NCI-H748 (cell line): ENCODE data around the gene PTPMT1.
"Not testable (repeated sequence)": the region's sequence is repeated elsewhere in the genome, so short reads cannot be mapped to it uniquely, and the experiment has no call there.

ENCODE experiments used
- DNase-seq: peaks from one replicate; lab custom pipeline; 2025; ENCODE audit not compliant: unreplicated experiment; lab: John Stamatoyannopoulos, UW

The PTPMT1 gene

GRCh38 chr11:47546274-47546673 is 19.1 kb upstream of the PTPMT1 start:
- DNase-seq = not testable (repeated sequence)

GRCh38 chr11:47550288-47551047 is 14.9 kb upstream of the PTPMT1 start:
- no peak for DNase-seq

GRCh38 chr11:47551086-47551485 is 14.3 kb upstream of the PTPMT1 start:
- DNase-seq = no peak

GRCh38 chr11:47552056-47552565 is 13.3 kb upstream of the PTPMT1 start:
- peak; percentile 46 for DNase-seq

GRCh38 chr11:47552566-47553405 is 12.6 kb upstream of the PTPMT1 start, which contains the start of gene CELF1:
TSS of gene CELF1 (minus strand) at chr11:47553132. CDS start at chr11:47499523, 53,609 bp downstream.
- DNase-seq = peak; percentile 94

GRCh38 chr11:47553406-47553743 is 12.0 kb upstream of the PTPMT1 start:
- no peak for DNase-seq

GRCh38 chr11:47557004-47557403 is 8.4 kb upstream of the PTPMT1 start:
- not testable (repeated sequence) for DNase-seq

- DNase-seq = no peak
Measured at GRCh38 chr11:47558695-47559094, 6.7 kb upstream of the PTPMT1 start.

GRCh38 chr11:47560426-47560825 is 5.0 kb upstream of the PTPMT1 start:
- no peak for DNase-seq

- DNase-seq = not testable (repeated sequence)
Measured at GRCh38 chr11:47562393-47562792, 3.0 kb upstream of the PTPMT1 start.

- DNase-seq = not testable (repeated sequence)
Measured at GRCh38 chr11:47564366-47564765, 1.0 kb upstream of the PTPMT1 start.

GRCh38 chr11:47564933-47565339 is 463 bp upstream of the PTPMT1 start:
- DNase-seq = peak; percentile 32

GRCh38 chr11:47566149-47566698 is 825 bp downstream of the PTPMT1 start:
- DNase-seq = peak; percentile 31

GRCh38 chr11:47569646-47570045 is 4.2 kb downstream of the PTPMT1 start:
- no peak for DNase-seq

- no peak for DNase-seq
Measured at GRCh38 chr11:47570651-47571356, 5.4 kb downstream of the PTPMT1 start.

- no peak for DNase-seq
Measured at GRCh38 chr11:47571357-47571729, 5.9 kb downstream of the PTPMT1 start.

GRCh38 chr11:47571895-47572294 is 6.5 kb downstream of the PTPMT1 start:
- no peak for DNase-seq

- DNase-seq = no peak
Measured at GRCh38 chr11:47572715-47573255, 7.4 kb downstream of the PTPMT1 start.

- no peak for DNase-seq
Measured at GRCh38 chr11:47573321-47573720, 7.9 kb downstream of the PTPMT1 start.

- DNase-seq = no peak
Measured at GRCh38 chr11:47577460-47578041, 12.2 kb downstream of the PTPMT1 start.
